ENCODE results near the gene SCAF1.

The SCAF1 gene

GRCh38 chr19:49596407-49596806 lies 45.6 kb upstream of the SCAF1 start:
- no peak overlapping the region for H3K27ac ChIP-seq
- no peak for TF ChIP-seq CTCF (conservative IDR thresholded peaks at IDR 0.05)

GRCh38 chr19:49596954-49597702 lies 44.9 kb upstream of the SCAF1 start:
- TF ChIP-seq CTCF (conservative IDR thresholded peaks at IDR 0.05) = no peak
- H3K27ac ChIP-seq = no peak overlapping the region

- no peak for TF ChIP-seq CTCF (conservative IDR thresholded peaks at IDR 0.05)
- no peak overlapping the region for H3K27ac ChIP-seq
Observed at GRCh38 chr19:49597703-49597974, 44.4 kb upstream of the SCAF1 start.

GRCh38 chr19:49599378-49600295 lies 42.4 kb upstream of the SCAF1 start:
- no peak for TF ChIP-seq CTCF (conservative IDR thresholded peaks at IDR 0.05)
- no peak overlapping the region for H3K27ac ChIP-seq

GRCh38 chr19:49601482-49602038 lies 40.4 kb upstream of the SCAF1 start:
- no peak overlapping the region for H3K27ac ChIP-seq
- no peak for TF ChIP-seq CTCF (conservative IDR thresholded peaks at IDR 0.05)

GRCh38 chr19:49602806-49603205 lies 39.2 kb upstream of the SCAF1 start:
- no peak overlapping the region for H3K27ac ChIP-seq
- no peak for TF ChIP-seq CTCF (conservative IDR thresholded peaks at IDR 0.05)

GRCh38 chr19:49605605-49606004 lies 36.4 kb upstream of the SCAF1 start:
- no peak for TF ChIP-seq CTCF (conservative IDR thresholded peaks at IDR 0.05)
- H3K27ac ChIP-seq = no peak overlapping the region

All from VCaP (cell line).